Spleen (tissue), 11 donors: ENCODE measurements around the gene PNPLA2. TPM values are rescaled to one million over a fixed set of nuclear protein-coding genes. Genes with fewer than 3 reads are reported as not detected.
A peak's percentile ranks its signal among the peaks of the same experiment; 100 is the strongest.

Experiments
- DNase-seq: peaks from one replicate; pipeline ENCODE4 v3.0.0-alpha.2; 2020
- H3K27ac ChIP-seq, 8 donors: fragments of 200-600 bp; sonication (generic) in 7 of 8; 1 replicate in 4 of 8; 2 replicates in 4 of 8; pipeline versions ENCODE4 v1.5.0 to v1.8.0; 2016 to 2021; ENCODE audit warnings: inconsistent platforms in 4 of 8, mild to moderate bottlenecking in 4 of 8, moderate library complexity in 1 of 8
- H3K27me3 ChIP-seq, 7 donors: fragments of 200-600 bp; sonication (generic) in 6 of 7; replicated peaks in 1 of 7; 1 replicate in 4 of 7; 2 replicates in 3 of 7; pipeline versions ENCODE4 v1.5.0 to v1.8.0; 2016 to 2021; ENCODE audit warnings: inconsistent platforms in 3 of 7, mild to moderate bottlenecking in 1 of 7
- H3K36me3 ChIP-seq, 6 donors: fragments of 200-600 bp; sonication (generic) in 5 of 6; 1 replicate in 4 of 6; 2 replicates in 2 of 6; pipeline versions ENCODE4 v1.5.0 to v1.8.0; 2016 to 2021; ENCODE audit warnings: inconsistent platforms in 2 of 6
- H3K4me1 ChIP-seq, 6 donors: fragments of 200-600 bp; sonication (generic) in 5 of 6; 1 replicate in 3 of 6; 2 replicates in 3 of 6; pipeline versions ENCODE4 v1.5.0 to v1.8.0; 2016 to 2021; ENCODE audit warnings: inconsistent platforms in 3 of 6
- H3K4me3 ChIP-seq, 8 donors: fragments of 200-600 bp; sonication (generic) in 7 of 8; 1 replicate in 4 of 8; 2 replicates in 4 of 8; pipeline versions ENCODE4 v1.5.0 to v1.8.0; 2016 to 2021; ENCODE audit warnings: inconsistent platforms in 4 of 8, mild to moderate bottlenecking in 4 of 8, moderate library complexity in 2 of 8
- H3K9me3 ChIP-seq, 8 donors: fragments of 200-600 bp; sonication (generic) in 7 of 8; 1 replicate in 4 of 8; 2 replicates in 4 of 8; pipeline versions ENCODE4 v1.5.0 to v1.8.0; 2016 to 2021; ENCODE audit warnings: inconsistent platforms in 4 of 8
- POLR2A ChIP-seq, 3 donors: fragments of 450-650 bp; IDR thresholded peaks; one replicate each; pipeline ENCODE4 v1.5.1; 2017; ENCODE audit warnings: antibody characterized with exemption in 3 of 3, mild to moderate bottlenecking in 1 of 3
- POLR2AphosphoS5 ChIP-seq, 3 donors: sonication (generic); formaldehyde crosslinking; IDR thresholded peaks; one replicate each; pipeline ENCODE4 v1.5.1; 2017; ENCODE audit warnings: antibody characterized with exemption in 3 of 3
- WGBS, 5 donors: extraction: QIAGEN DNeasy Blood & Tissue Kit in 3 of 5; methylation state at CpG; one replicate each; pipeline versions ENCODE4 v1.1.5 to v1.1.7; 2013 to 2018; 5-methylcytosine and 5-hydroxymethylcytosine counted together
- intact Hi-C: fragments of 100-400 bp; cut with DNase I; formaldehyde crosslinking; loops from one replicate; pipeline ENCODE4 v1.15.0; 2023; ENCODE audit warnings: low total_unique reads
- polyA plus RNA-seq, 3 donors: library from polyadenylated mRNA; stranded (reverse); fragments of 200-250 nt; gene quantifications; one replicate each; pipeline ENCODE4 v1.2.1, GENCODE V29; 2013
- total RNA-seq, 7 donors: library from RNA; depleted of rRNA in 3 of 7; stranded (reverse); fragments of >200 nt in 3 of 7; fragmentation: NEBNext Ultra II Directional in 4 of 7; extraction: Animal tissue kit (Norgen Biotek cat#: 25700) in 4 of 7; gene quantifications; one replicate each; pipeline versions ENCODE4 v1.1.0 to v1.2.1, GENCODE V29; 2016 to 2021
- TF ChIP-seq, protein P1 (sequence below), 11 experiments: fragments of 200-600 bp in 7 of 11; fragments of 450-650 bp in 4 of 11; sonication (generic) in 4 of 11; IDR thresholded peaks in 8 of 11; conservative IDR thresholded peaks in 3 of 11; 1 replicate in 7 of 11; 2 replicates in 4 of 11; pipeline versions ENCODE4 v1.4.0 to v1.8.0; 2016 to 2021; ENCODE audit warnings: antibody characterized with exemption in 11 of 11, inconsistent platforms in 4 of 11, mild to moderate bottlenecking in 1 of 11
- donor health status: healthy with polysubstance abuse.
- donor health status: DM: no; HTN: no; CAD: no; lungs with moderate emphysema.
- donor health status: DM: no; HTN: no; CAD: no.
- donor health status: Bipolar disorder and iron deficiency.
- donor health status: healthy.
- donor health status: DM: no; HTN: no; CAD: no.
- donor health status: DM: yes; HTN: yes; CAD: no.

The PNPLA2 gene
- total and polyA plus RNA-seq, 10 donors = 46.3 to 131 (median 107) TPM

DNA sequence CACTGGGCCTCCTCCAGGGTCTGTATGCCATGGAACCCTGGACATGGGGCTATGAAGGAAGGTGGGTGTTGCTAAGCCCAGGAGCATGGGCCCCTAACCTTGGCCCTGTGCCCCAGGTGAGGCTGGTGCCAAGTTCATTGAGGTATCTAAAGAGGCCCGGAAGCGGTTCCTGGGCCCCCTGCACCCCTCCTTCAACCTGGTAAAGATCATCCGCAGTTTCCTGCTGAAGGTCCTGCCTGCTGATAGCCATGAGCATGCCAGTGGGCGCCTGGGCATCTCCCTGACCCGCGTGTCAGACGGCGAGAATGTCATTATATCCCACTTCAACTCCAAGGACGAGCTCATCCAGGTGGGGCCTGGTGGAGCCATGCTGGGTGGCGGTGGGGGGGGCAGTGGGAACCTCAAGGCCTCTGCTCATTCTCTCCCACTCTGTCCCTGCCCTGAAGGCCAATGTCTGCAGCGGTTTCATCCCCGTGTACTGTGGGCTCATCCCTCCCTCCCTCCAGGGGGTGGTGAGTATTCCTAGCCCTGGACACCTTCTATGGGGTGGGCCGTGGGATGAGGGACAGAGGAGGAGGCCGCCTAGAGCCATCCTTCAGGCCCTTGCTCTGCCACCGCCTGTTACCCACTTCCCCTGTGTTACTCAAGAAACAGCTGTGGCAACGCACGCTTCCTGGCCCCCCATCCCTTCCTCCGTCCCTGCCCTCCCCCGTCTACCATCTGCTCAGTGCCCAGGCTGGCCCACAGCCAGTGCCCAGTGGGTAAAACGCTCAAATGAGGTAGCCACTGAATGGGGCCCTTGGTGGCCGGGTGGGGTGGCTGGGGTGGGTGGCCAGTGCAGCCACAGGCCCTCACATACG lies 3.0 kb downstream of the PNPLA2 start:
- 38 to 64% (median 46%) methylated on average over 12 to 22 of the region's 22 CpGs for WGBS, 5 donors
- intact Hi-C loops = no loop called here
- peaks cover 0 to 49% (median 34%) of the 10 kb centered on the region in 6 donors for H3K36me3 ChIP-seq
- peak in 2 of 3 donors; percentile 38 to 57 for TF ChIP-seq POLR2AphosphoS5 (IDR thresholded peaks at IDR 0.05)
- no peak for TF ChIP-seq POLR2A (IDR thresholded peaks at IDR 0.05)
- TF ChIP-seq, protein P1, sequence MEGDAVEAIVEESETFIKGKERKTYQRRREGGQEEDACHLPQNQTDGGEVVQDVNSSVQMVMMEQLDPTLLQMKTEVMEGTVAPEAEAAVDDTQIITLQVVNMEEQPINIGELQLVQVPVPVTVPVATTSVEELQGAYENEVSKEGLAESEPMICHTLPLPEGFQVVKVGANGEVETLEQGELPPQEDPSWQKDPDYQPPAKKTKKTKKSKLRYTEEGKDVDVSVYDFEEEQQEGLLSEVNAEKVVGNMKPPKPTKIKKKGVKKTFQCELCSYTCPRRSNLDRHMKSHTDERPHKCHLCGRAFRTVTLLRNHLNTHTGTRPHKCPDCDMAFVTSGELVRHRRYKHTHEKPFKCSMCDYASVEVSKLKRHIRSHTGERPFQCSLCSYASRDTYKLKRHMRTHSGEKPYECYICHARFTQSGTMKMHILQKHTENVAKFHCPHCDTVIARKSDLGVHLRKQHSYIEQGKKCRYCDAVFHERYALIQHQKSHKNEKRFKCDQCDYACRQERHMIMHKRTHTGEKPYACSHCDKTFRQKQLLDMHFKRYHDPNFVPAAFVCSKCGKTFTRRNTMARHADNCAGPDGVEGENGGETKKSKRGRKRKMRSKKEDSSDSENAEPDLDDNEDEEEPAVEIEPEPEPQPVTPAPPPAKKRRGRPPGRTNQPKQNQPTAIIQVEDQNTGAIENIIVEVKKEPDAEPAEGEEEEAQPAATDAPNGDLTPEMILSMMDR (IDR thresholded peaks at IDR 0.05 in 8 of 11, conservative IDR thresholded peaks at IDR 0.05 in 3 of 11) = no peak
- no peaks in the 10 kb centered on the region for H3K9me3 ChIP-seq
- H3K4me1 ChIP-seq = peaks cover 21 to 78% (median 57%) of the 10 kb centered on the region in 6 donors
- DNase-seq = no peak
- H3K27ac ChIP-seq = peak overlapping the region; percentile 35 to 100 (median 98)
- H3K27me3 ChIP-seq = peaks cover 0 to 1% (median 0%) of the 10 kb centered on the region in 7 donors
- H3K4me3 ChIP-seq = peak overlapping the region in 6 of 8 donors; percentile 74 to 97 (median 84)

DNA sequence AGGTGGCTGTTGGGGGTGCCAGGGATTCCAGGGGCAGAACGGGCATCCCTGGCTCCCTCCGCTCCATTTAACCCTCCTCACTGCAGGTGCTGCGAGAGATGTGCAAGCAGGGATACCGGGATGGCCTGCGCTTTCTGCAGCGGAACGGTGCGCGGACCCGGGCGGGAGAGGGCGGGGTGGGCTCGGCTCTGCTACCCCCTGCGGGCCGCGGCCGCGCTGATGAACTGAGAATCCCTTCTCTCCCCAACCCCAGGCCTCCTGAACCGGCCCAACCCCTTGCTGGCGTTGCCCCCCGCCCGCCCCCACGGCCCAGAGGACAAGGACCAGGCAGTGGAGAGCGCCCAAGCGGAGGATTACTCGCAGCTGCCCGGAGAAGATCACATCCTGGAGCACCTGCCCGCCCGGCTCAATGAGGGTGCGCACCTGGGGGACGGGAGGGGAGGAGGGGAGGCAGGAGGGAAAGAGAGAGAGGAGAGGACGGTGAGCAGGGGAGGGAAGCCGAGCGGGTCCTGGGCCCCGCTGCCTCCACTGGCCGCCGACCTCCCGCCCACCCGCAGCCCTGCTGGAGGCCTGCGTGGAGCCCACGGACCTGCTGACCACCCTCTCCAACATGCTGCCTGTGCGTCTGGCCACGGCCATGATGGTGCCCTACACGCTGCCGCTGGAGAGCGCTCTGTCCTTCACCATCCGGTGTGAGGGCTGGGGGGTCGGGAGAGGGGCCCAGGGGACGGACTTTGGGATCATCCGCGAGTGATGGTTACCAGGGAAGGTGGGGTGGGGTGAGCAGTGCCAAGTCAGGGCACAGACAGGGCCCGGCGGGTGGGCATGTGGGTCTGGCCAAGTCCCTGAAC lies 5.0 kb downstream of the PNPLA2 start:
- Histone ChIP-seq H3K36me3 (peaks cover 0 to 49% (median 34%) of the 10 kb centered on the region in 6 donors), H3K9me3 (no peaks in the 10 kb centered on the region), H3K27me3 (peaks cover 0 to 20% (median 0%) of the 10 kb centered on the region in 7 donors), H3K4me1 (peaks cover 35 to 91% (median 71%) of the 10 kb centered on the region in 6 donors), H3K27ac (no peak overlapping the region), H3K4me3 (no peak overlapping the region)
- DNase-seq = peak; percentile 77
- TF ChIP-seq, protein P1 (IDR thresholded peaks at IDR 0.05 in 8 of 11, conservative IDR thresholded peaks at IDR 0.05 in 3 of 11) = no peak
- TF ChIP-seq POLR2AphosphoS5 (IDR thresholded peaks at IDR 0.05) = peak in 2 of 3 donors; percentile 1 to 45
- WGBS, 5 donors = 86 to 96% (median 93%) methylated on average over 34 to 53 of the region's 53 CpGs
- intact Hi-C loops = no loop called here

DNA sequence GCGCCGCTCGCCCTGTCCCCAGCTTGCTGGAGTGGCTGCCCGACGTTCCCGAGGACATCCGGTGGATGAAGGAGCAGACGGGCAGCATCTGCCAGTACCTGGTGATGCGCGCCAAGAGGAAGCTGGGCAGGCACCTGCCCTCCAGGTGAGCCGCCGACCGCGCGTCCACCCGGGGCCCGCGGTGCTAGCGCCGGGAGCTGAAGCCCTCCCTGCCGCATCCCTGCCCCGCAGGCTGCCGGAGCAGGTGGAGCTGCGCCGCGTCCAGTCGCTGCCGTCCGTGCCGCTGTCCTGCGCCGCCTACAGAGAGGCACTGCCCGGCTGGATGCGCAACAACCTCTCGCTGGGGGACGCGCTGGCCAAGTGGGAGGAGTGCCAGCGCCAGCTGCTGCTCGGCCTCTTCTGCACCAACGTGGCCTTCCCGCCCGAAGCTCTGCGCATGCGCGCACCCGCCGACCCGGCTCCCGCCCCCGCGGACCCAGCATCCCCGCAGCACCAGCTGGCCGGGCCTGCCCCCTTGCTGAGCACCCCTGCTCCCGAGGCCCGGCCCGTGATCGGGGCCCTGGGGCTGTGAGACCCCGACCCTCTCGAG lies 5.7 kb downstream of the PNPLA2 start:
- DNase-seq = peak; percentile 80
- TF ChIP-seq POLR2AphosphoS5 (IDR thresholded peaks at IDR 0.05) (peak in 2 of 3 donors; percentile 6 to 22), POLR2A (IDR thresholded peaks at IDR 0.05) (no peak)
- TF ChIP-seq, protein P1 (IDR thresholded peaks at IDR 0.05 in 8 of 11, conservative IDR thresholded peaks at IDR 0.05 in 3 of 11) = no peak
- intact Hi-C loops = no loop called here
- peaks cover 42 to 93% (median 73%) of the 10 kb centered on the region in 6 donors for H3K4me1 ChIP-seq
- H3K36me3 ChIP-seq = peaks cover 0 to 49% (median 34%) of the 10 kb centered on the region in 6 donors
- peaks cover 0 to 28% (median 7%) of the 10 kb centered on the region in 7 donors for H3K27me3 ChIP-seq
- H3K27ac ChIP-seq = no peak overlapping the region
- no peak overlapping the region for H3K4me3 ChIP-seq
- H3K9me3 ChIP-seq = no peaks in the 10 kb centered on the region
- WGBS, 5 donors = 86 to 96% (median 92%) methylated on average over 34 to 59 of the region's 59 CpGs
